A549 (cell line): ENCODE measurements around the gene CLCNKA. TPM values are rescaled to one million over a fixed set of nuclear protein-coding genes. Genes with fewer than 3 reads are reported as not detected.
"Not testable (repeated sequence)": the region's sequence is repeated elsewhere in the genome, so short reads cannot be mapped to it uniquely, and the experiment has no call there.

Experiments
- ATAC-seq, 2 experiments: fragments of 200-7000 bp in 1 of 2; fragments of >200 bp in 1 of 2; cut with Nextera tagmentation in 1 of 2; cut with Tn5 transposase in 1 of 2; 3 replicates each; pipeline versions ENCODE4 v1.8.0 to v1.9.1; 2018 to 2020; ENCODE audit warnings: mild to moderate bottlenecking in 1 of 2, moderate library complexity in 1 of 2
- CTCF ChIA-PET: fragments of 300-600 bp; sonication (Branson Sonifier 250); formaldehyde crosslinking; extraction: SDS; loops from one replicate; lab custom pipeline; 2021; ENCODE audit warnings: antibody characterized with exemption, inconsistent platforms; lab: Yijun Ruan, JAX
- POLR2A ChIA-PET: fragments of 350-600 bp; formaldehyde crosslinking; extraction: SDS; loops from one replicate; lab custom pipeline; 2021; ENCODE audit warnings: antibody characterized with exemption, inconsistent platforms; lab: Yijun Ruan, JAX
- DNase-seq, 2 experiments: peaks; one replicate each; pipeline versions ENCODE4 v3.0.0 to v3.0.0-alpha.2; 2011 to 2016; ENCODE audit warnings: low read depth in 1 of 2, low spot score in 1 of 2
- FAIRE-seq: peaks from 2 replicates; lab custom pipeline; 2011; peaks lifted over from hg19 to GRCh38; lab: Jason Lieb, UNC
- H3K27ac ChIP-seq, 2 experiments: fragments of >200 bp; sonication (Bioruptor Twin); formaldehyde crosslinking; 3 replicates each; pipeline ENCODE4 v1.5.1; 2016 to 2017
- H3K4me1 ChIP-seq: fragments of >200 bp; sonication (Bioruptor Twin); formaldehyde crosslinking; 3 replicates; pipeline ENCODE4 v1.6.1; 2016
- H3K4me2 ChIP-seq: fragments of >200 bp; sonication (Bioruptor Twin); formaldehyde crosslinking; 3 replicates; pipeline ENCODE4 v1.6.1; 2016
- H3K4me3 ChIP-seq: fragments of >200 bp; sonication (Bioruptor Twin); formaldehyde crosslinking; 3 replicates; pipeline ENCODE4 v1.5.1; 2016
- H3K9me3 ChIP-seq: fragments of >200 bp; sonication (Bioruptor Twin); formaldehyde crosslinking; 3 replicates; pipeline ENCODE4 v1.6.1; 2016
- ATOH8 ChIP-seq: fragments of 250-450 bp; sonication (Bioruptor Pico); IDR thresholded peaks from 2 replicates; pipeline ENCODE4 v1.5.0; 2020; ENCODE audit warnings: low read depth, mild to moderate bottlenecking, moderate library complexity
- BCL3 ChIP-seq: fragments of >200 bp; sonication (Bioruptor Twin); formaldehyde crosslinking; IDR thresholded peaks from 3 replicates; pipeline ENCODE4 v1.6.1; 2016
- BHLHE40 ChIP-seq: IDR thresholded peaks from 2 replicates; pipeline ENCODE4 v1.6.1; 2012; ENCODE audit warnings: low read depth, low read length, inconsistent platforms
- CBX2 ChIP-seq: fragments of 200-600 bp; sonication (generic); IDR thresholded peaks from 2 replicates; pipeline ENCODE4 v1.6.1; 2016; ENCODE audit warnings: low read depth, mild to moderate bottlenecking, borderline replicate concordance
- CHD2 ChIP-seq: fragments of 150-350 bp; IDR thresholded peaks from 2 replicates; pipeline ENCODE4 v1.6.1; 2014; ENCODE audit warnings: low read length; ENCODE audit not compliant: partially characterized antibody
- CTCF ChIP-seq: fragments of >200 bp; sonication (Bioruptor Twin); formaldehyde crosslinking; IDR thresholded peaks from 3 replicates; pipeline ENCODE4 v1.5.1; 2016
- EHMT2 ChIP-seq: fragments of 200-600 bp; sonication (generic); IDR thresholded peaks from 2 replicates; pipeline ENCODE4 v1.6.1; 2016; ENCODE audit warnings: antibody characterized with exemption, low read depth, mild to moderate bottlenecking, moderate library complexity
- EP300 ChIP-seq, 2 experiments: fragments of >200 bp; sonication (Bioruptor Twin); formaldehyde crosslinking; IDR thresholded peaks; 2 replicates in 1 of 2; 3 replicates in 1 of 2; pipeline ENCODE4 v1.6.1; 2016 to 2017
- ESRRA ChIP-seq: fragments of 150-350 bp; IDR thresholded peaks from 2 replicates; pipeline ENCODE4 v1.6.1; 2014; ENCODE audit warnings: mild to moderate bottlenecking, low read length, borderline replicate concordance
- HOXB13 ChIP-seq: fragments of 250-450 bp; sonication (Bioruptor Pico); IDR thresholded peaks from 2 replicates; pipeline ENCODE4 v1.5.0; 2020; ENCODE audit warnings: low read depth, mild to moderate bottlenecking, moderate library complexity
- JUN ChIP-seq, 2 experiments: fragments of >200 bp; sonication (Bioruptor Twin); formaldehyde crosslinking; IDR thresholded peaks; 2 replicates in 1 of 2; 3 replicates in 1 of 2; pipeline ENCODE4 v1.6.1; 2016 to 2017
- JUNB ChIP-seq: fragments of >200 bp; sonication (Bioruptor Twin); formaldehyde crosslinking; IDR thresholded peaks from 2 replicates; pipeline ENCODE4 v1.6.1; 2016
- NFE2L2 ChIP-seq: fragments of 150-350 bp; conservative IDR thresholded peaks from 2 replicates; pipeline ENCODE4 v1.6.1; 2014; ENCODE audit warnings: low read length
- POLR2AphosphoS2 ChIP-seq: conservative IDR thresholded peaks from 2 replicates; pipeline ENCODE4 v1.6.1; 2012; ENCODE audit warnings: low read length, improper control_type of control experiment, inconsistent platforms
- RNF2 ChIP-seq: fragments of 200-600 bp; sonication (generic); IDR thresholded peaks from 2 replicates; pipeline ENCODE4 v1.6.1; 2016; ENCODE audit warnings: low read depth, mild to moderate bottlenecking, antibody characterized with exemption, moderate library complexity, borderline replicate concordance
- TFCP2L1 ChIP-seq: fragments of 250-450 bp; sonication (Bioruptor Pico); IDR thresholded peaks from 2 replicates; pipeline ENCODE4 v1.5.0; 2021; ENCODE audit warnings: mild to moderate bottlenecking
- TP53 ChIP-seq: fragments of 250-450 bp; sonication (Bioruptor Pico); IDR thresholded peaks from 2 replicates; pipeline ENCODE4 v1.5.0; 2021; ENCODE audit warnings: mild to moderate bottlenecking, moderate library complexity
- USF2 ChIP-seq: fragments of 450-650 bp; IDR thresholded peaks from 2 replicates; pipeline ENCODE4 v1.6.1; 2014; ENCODE audit warnings: antibody characterized with exemption
- ZC3H11A ChIP-seq: fragments of 450-650 bp; IDR thresholded peaks from 2 replicates; pipeline ENCODE4 v1.6.1; 2014; ENCODE audit warnings: antibody characterized with exemption, mild to moderate bottlenecking
- ZFP36 ChIP-seq: fragments of 450-650 bp; IDR thresholded peaks from 2 replicates; pipeline ENCODE4 v1.6.1; 2014; ENCODE audit warnings: borderline replicate concordance; ENCODE audit not compliant: partially characterized antibody
- WGBS: methylation state at CpG from one replicate; pipeline ENCODE4 v1.1.6; 2017; ENCODE audit errors: missing lambda C conversion rate; 5-methylcytosine and 5-hydroxymethylcytosine counted together
- polyA plus RNA-seq, 4 experiments: library from polyadenylated mRNA; depleted of rRNA in 3 of 4; stranded (reverse); fragments of >200 nt; fragmentation: RNase III in 1 of 4; extraction: RNeasy Plus Mini Kit Qiagen cat#74134 plus additional on column Dnase treatment in 1 of 4; gene quantifications; 2 replicates in 3 of 4; 3 replicates in 1 of 4; pipeline ENCODE4 v1.2.3, GENCODE V29; 2011 to 2017
- TF ChIP-seq, protein P1 (sequence below): IDR thresholded peaks from 2 replicates; pipeline ENCODE4 v1.6.1; 2012
- TF ChIP-seq, protein P2 (sequence below): IDR thresholded peaks from 2 replicates; pipeline ENCODE4 v1.6.1; 2012

Gene CLCNKA
- polyA plus RNA-seq, 2 of the 4 experiments (the other 2 are of a cell fraction), result 0.06 TPM; not detected in 1

DNA sequence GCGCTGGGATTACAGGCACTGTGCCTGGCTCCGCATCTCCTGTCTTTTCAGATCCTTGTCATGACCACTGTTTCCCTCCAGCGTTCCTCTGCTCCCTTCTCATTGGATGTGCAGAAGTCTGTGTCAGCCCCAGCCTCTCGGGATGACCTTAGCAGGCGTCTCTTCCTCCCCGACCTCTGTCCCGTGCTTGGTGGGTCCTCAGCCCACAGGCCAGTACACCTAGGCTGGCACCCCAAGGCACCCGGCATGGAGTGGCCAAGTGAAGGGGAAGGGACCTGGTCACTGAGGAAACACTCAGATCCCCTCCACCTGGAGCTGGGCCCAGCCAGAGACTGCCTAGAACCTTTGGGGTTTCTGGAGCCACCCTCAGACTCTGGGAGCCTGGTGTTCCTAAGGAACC is 19.4 kb downstream of the CLCNKA start:
- ChIA-PET CTCF (interaction anchor here (1.0 to 1.4 kb wide), 5 partner anchors 11 to 31 kb away, joined by 3 to 5 read pairs (median 4); no protein-coding TSS in a partner anchor), POLR2A (no interaction called here)

GRCh38 chr1:16042096-16042495 is 20.3 kb downstream of the CLCNKA start:
- H3K4me3 ChIP-seq, result no peak overlapping the region
- peak in 1 of 2 experiments; percentile 45; a peak in 2 of 6 replicates for ATAC-seq
- POLR2A ChIA-PET, result no interaction called here
- no peaks in the 10 kb centered on the region for H3K4me1 ChIP-seq
- CTCF ChIA-PET, result interaction anchor here (1.0 to 1.4 kb wide), 3 partner anchors 10 to 32 kb away, joined by 3 to 5 read pairs (median 4); no protein-coding TSS in a partner anchor
- TF ChIP-seq TFCP2L1 (CRISPR knock-in tag) (no peak), USF2 (no peak), BHLHE40 (no peak), JUN (IDR thresholded peaks at IDR 0.05) (no peak), RNF2 (no peak), EHMT2 (no peak), ZFP36 (no peak), NFE2L2 (no peak)
- TF ChIP-seq, protein P1, sequence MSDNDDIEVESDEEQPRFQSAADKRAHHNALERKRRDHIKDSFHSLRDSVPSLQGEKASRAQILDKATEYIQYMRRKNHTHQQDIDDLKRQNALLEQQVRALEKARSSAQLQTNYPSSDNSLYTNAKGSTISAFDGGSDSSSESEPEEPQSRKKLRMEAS, result no peak
- WGBS, result 67% methylated on average over 5 of the region's 9 CpGs
- no peak overlapping the region for H3K27ac ChIP-seq
- no peak for FAIRE-seq
- H3K4me2 ChIP-seq, result no peak overlapping the region
- H3K9me3 ChIP-seq, result no peaks in the 10 kb centered on the region
- no peak for DNase-seq

More for the DNA sequence above, 19.4 kb downstream of the CLCNKA start:
- WGBS, result 54% methylated on average over 8 of the region's 8 CpGs
- FAIRE-seq (no peak), ATAC-seq (no peak), DNase-seq (no peak)
- TF ChIP-seq ESRRA (no peak), BCL3 (no peak), EHMT2 (no peak), USF2 (no peak), HOXB13 (CRISPR knock-in tag) (no peak), JUNB (no peak), ZC3H11A (no peak), TP53 (CRISPR knock-in tag) (no peak), BHLHE40 (no peak), CBX2 (no peak), EP300 (IDR thresholded peaks at IDR 0.05) (no peak), ATOH8 (CRISPR knock-in tag) (no peak), CTCF (no peak), CHD2 (no peak), POLR2AphosphoS2 (no peak)
- TF ChIP-seq, protein P2, sequence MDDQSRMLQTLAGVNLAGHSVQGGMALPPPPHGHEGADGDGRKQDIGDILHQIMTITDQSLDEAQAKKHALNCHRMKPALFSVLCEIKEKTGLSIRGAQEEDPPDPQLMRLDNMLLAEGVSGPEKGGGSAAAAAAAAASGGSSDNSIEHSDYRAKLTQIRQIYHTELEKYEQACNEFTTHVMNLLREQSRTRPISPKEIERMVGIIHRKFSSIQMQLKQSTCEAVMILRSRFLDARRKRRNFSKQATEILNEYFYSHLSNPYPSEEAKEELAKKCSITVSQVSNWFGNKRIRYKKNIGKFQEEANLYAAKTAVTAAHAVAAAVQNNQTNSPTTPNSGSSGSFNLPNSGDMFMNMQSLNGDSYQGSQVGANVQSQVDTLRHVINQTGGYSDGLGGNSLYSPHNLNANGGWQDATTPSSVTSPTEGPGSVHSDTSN, result no peak
- Histone ChIP-seq H3K4me3 (no peak overlapping the region), H3K27ac (no peak overlapping the region), H3K4me1 (no peaks in the 10 kb centered on the region), H3K9me3 (no peaks in the 10 kb centered on the region), H3K4me2 (no peak overlapping the region)

DNA sequence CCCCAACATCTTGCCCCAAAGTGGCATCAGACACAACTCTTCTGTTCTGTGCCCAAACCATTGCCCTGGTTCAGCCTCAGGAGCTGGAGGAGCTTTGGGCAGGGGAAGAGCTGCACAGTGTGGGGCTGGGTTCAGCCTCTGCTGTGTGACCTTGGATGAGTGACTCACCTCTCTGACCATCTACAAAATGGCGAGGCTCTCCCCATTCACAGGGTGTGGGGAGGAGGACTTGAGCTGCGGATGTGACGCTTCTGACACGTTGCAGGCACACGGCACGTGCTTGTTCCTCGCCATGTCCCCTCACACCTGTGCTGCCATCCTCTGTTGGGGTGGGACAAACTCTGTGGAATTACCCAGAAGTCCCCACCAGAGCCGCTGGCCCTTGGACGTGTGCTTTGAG is 20.8 kb downstream of the CLCNKA start:
- H3K9me3 ChIP-seq, H3K4me1 ChIP-seq, FAIRE-seq, H3K4me2 ChIP-seq, H3K4me3 ChIP-seq, H3K27ac ChIP-seq, POLR2A ChIA-PET, DNase-seq: not testable (repeated sequence)
- peak; percentile 20 to 23; a peak in 1 of 6 replicates for ATAC-seq
- CTCF ChIA-PET, result interaction anchor here (1.4 kb wide), 1 partner anchor 33 kb away, joined by 4 read pairs; no protein-coding TSS in a partner anchor
- WGBS, result 60% methylated on average over 4 of the region's 9 CpGs
